ENCODE data around the gene TMEM270.

TMEM270 gene

DNA sequence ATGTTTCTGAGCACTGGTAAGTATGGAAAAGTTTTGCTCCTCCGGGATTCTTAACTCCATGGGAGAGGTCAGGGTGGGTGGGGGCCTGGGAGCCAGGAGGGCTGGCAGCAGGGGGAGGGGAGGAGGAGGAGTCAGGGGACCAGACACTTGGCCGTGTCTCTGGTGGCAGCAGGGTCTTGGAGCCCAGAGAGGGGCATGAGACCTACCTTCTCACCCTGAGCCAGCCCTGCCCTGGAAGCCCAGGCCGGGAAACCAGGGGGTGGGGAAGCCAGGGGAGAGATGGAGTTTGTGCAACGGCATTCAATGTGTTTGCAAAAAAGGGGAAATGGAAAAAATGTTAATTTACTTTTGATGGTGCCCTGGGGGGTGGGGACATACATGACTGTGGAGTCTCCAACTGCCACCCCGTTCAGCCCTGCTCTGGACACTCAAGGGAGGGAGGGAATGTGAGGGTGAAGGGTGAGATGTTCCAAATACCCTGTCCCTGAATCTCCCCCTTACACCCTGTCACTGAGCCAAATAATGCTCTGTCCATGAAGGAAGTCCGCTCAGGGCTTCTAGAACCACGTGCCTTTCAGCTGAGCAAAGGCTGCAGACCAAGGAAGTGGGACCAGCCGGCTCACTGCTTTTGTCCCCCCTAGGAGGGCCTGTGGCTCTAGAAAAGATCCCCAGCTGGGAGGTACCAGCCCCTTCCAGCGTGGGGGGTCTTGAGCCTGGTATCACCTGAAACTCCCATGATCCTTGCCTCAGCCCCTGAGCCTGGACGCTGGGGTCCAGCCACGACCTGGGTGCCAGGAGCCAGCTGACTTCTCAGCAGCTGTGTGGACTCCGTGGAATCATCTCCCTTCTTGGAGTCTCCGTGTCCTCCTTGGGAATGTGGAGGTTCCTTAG, 48.3 kb downstream of the TMEM270 start:
- no peak for DNase-seq

DNA sequence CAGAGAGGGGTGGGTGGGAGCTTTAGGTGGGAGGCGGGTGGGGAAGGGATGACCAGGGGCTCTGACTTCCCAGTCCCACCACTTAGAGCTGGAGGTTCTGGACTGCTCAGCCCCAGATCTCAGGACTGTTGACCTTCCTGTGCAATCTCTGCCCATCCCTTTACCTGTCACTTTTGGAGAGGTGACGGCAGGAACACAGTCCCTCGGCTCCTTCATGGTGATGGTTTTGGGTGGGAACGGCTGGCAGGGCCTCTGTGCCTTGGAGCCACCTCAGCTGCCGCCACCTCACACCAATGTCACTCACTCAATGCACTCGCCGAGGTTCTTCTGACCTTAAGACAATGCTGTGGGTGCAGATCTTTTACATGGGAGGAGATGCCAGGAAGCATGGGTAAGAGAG, 49.0 kb downstream of the TMEM270 start:
- DNase-seq, result no peak

DNA sequence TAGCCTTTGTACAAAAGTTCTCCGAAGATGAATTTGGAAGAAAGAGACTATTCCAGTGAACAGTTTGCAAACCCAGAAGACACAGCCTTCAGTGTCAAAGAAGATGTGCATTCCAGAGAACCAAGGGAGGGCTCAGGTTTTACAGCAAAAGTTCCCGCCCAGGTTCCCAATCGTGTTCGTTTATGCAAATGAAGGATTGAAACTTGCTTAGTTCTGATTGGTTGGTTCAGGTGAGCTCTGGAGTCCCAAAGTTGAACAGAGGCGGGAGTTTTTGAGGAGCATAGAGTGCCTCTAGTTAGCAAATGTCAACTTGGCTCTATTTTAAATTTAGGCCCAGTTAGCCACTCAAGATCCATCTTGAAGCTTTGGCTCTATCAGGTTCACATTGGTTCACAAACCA, 51.3 kb downstream of the TMEM270 start:
- no peak for DNase-seq

Measured in activated gamma-delta T cell treated with Interleukin-2 at 50 U/mL for 16 hours (primary cell).